Natural killer cell treated with Interleukin-12 subunit alpha and Interleukin-12 subunit beta and Interleukin-15 and Interleukin-18, amount 100 ng/mL, for 72 hours (primary cell): ENCODE data around the gene BNIP3. TPM values are rescaled to one million over a fixed set of nuclear protein-coding genes. Genes with fewer than 3 reads are reported as not detected.

Experiments used
- ATAC-seq, 2 donors: fragments of 150-1000 bp; cut with Tn5 transposase in 1 of 2; sonication (Bioruptor Pico), chemical (Tn5 transposase) in 1 of 2; 2 replicates each; pipeline ENCODE4 v1.10.0; 2021
- DNase-seq: peaks from one replicate; pipeline ENCODE4 v3.0.0; 2022; ENCODE audit warnings: low spot score
- H3K27ac Mint-ChIP-seq, 2 donors: 1 replicate in 1 of 2; 2 replicates in 1 of 2; pipeline ENCODE4 v1.8.0; 2022; ENCODE audit warnings: mixed read lengths in 2 of 2, mild to moderate bottlenecking in 1 of 2, moderate library complexity in 1 of 2
- H3K27me3 Mint-ChIP-seq, 2 donors: 1 replicate in 1 of 2; 2 replicates in 1 of 2; pipeline ENCODE4 v1.8.0; 2022; ENCODE audit warnings: mixed read lengths in 2 of 2
- H3K36me3 Mint-ChIP-seq: one replicate; pipeline ENCODE4 v1.8.0; 2022; ENCODE audit warnings: mixed read lengths
- H3K4me1 Mint-ChIP-seq, 2 donors: 1 replicate in 1 of 2; 2 replicates in 1 of 2; pipeline ENCODE4 v1.8.0; 2022; ENCODE audit warnings: low read depth in 2 of 2, mixed read lengths in 2 of 2, mild to moderate bottlenecking in 1 of 2
- H3K4me3 Mint-ChIP-seq: one replicate; pipeline ENCODE4 v1.8.0; 2022; ENCODE audit warnings: mixed read lengths
- H3K9me3 Mint-ChIP-seq: 2 replicates; pipeline ENCODE4 v1.8.0; 2022; ENCODE audit warnings: mixed read lengths
- total RNA-seq, 2 donors: library from RNA; stranded (reverse); gene quantifications; one replicate each; pipeline ENCODE4 v1.2.3, GENCODE V29; 2022

The BNIP3 gene
- total RNA-seq, 2 donors from 2014 or later = 20.5 to 82.2 TPM

DNA sequence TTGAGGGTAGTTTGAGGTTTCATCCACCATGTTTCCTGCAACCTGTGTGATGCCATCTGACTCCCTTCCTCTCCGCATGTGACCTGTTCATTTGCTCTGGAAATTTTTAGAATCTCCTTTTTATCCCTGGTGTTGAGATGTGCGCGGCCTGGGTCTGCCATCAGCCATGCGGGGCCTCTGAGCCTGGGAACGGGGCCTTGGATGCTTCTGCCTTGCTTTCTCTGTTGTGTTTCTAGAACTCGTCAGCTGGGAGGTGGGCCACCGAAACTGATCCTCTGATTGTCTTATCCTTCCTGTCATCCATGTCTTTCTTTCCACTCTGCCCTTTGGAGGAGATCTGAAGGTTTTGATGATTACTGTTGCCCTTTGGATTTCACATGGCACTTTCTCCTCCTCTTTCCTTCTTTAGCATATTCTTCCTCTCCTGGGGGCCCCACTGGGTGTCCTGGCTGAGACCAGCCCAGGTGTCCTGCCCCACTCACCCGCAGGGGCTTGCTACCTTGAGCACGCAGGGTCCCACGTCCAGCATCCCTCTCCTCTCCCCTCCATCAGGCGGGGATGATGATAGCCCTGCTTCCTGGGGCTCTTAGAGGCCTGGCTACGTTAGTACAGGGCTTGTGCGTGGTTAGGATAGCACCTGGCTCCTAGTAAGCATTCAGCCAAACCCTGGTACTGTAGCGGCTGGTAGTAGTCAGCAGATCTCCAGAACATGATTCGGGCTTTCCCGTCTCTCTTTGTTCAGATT lies 51.0 kb downstream of the BNIP3 start:
- Mint-ChIP-seq H3K4me3 (no peak overlapping the region), H3K27ac (peak overlapping the region in 1 of 2 donors; percentile 22), H3K4me1 (peaks cover 54 to 59% of the 10 kb centered on the region in 2 donors), H3K9me3 (no peaks in the 10 kb centered on the region), H3K36me3 (peaks cover 5% of the 10 kb centered on the region), H3K27me3 (no peaks in the 10 kb centered on the region)
- no peak for ATAC-seq
- DNase-seq = no peak

DNA sequence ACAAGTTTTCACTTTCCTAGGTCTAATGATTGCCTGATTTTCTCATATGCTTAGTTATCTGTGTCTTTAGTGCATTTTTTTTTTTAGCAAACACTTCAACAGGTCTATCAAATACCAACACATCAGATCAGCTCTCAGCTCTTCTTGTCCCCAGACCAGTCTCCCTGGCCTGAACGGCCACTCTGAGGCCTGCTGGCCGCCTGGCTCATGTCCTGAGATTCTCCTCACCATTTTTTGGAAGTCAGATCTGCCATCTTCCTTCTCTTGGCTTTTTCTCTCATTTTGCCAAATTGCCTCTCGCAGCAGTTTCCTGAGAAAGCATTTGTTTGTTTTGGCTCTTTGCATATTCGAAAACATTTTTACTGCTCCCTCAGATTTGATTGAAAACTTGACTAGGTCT lies 51.6 kb downstream of the BNIP3 start:
- Mint-ChIP-seq H3K9me3 (no peaks in the 10 kb centered on the region), H3K36me3 (peaks cover 8% of the 10 kb centered on the region), H3K27ac (peak overlapping the region in 1 of 2 donors; percentile 42), H3K4me3 (peak overlapping the region; percentile 53), H3K4me1 (peaks cover 59 to 63% of the 10 kb centered on the region in 2 donors), H3K27me3 (no peaks in the 10 kb centered on the region)
- ATAC-seq = no peak
- no peak for DNase-seq

DNA sequence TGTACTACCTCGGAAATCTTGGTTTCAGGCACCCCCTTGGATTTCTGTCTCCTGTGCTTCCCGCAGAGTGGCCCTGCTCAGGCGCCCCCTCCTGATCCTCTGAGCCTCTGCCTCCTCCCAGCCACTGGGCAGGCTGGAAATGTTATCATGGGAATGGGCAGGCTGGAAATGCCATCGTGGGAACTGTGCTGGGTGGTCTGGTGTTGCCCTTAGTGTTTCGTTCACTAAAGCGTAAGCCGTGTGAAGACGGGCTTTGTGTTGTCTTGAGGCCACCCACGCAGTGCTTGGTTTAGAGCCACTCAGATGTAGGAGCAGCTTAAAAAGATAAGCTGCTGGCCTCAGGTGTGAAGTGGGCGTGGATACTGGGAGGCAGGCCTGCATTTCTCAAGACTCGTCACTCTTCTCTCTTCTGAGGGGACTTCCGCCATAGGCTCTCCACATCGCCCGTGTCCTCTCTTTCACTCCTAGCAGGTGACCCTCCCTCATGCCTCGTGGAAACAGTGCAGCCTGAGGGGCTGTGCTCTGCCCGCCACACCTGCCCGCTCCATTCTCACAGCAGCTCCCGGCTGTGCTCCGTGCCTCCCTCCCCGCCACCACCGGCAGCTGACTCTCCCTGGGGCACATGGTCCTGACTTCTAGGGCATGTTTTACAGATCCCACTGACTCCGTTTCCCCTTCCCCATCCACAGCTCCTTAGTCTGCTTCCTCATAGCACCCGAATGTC lies 52.4 kb downstream of the BNIP3 start:
- H3K27ac Mint-ChIP-seq = peak overlapping the region; percentile 42 to 54
- peaks cover 12% of the 10 kb centered on the region for H3K36me3 Mint-ChIP-seq
- peaks cover 61% of the 10 kb centered on the region in 2 donors for H3K4me1 Mint-ChIP-seq
- DNase-seq = no peak
- H3K4me3 Mint-ChIP-seq = peak overlapping the region; percentile 53
- ATAC-seq = no peak
- H3K27me3 Mint-ChIP-seq = no peaks in the 10 kb centered on the region
- H3K9me3 Mint-ChIP-seq = no peaks in the 10 kb centered on the region

DNA sequence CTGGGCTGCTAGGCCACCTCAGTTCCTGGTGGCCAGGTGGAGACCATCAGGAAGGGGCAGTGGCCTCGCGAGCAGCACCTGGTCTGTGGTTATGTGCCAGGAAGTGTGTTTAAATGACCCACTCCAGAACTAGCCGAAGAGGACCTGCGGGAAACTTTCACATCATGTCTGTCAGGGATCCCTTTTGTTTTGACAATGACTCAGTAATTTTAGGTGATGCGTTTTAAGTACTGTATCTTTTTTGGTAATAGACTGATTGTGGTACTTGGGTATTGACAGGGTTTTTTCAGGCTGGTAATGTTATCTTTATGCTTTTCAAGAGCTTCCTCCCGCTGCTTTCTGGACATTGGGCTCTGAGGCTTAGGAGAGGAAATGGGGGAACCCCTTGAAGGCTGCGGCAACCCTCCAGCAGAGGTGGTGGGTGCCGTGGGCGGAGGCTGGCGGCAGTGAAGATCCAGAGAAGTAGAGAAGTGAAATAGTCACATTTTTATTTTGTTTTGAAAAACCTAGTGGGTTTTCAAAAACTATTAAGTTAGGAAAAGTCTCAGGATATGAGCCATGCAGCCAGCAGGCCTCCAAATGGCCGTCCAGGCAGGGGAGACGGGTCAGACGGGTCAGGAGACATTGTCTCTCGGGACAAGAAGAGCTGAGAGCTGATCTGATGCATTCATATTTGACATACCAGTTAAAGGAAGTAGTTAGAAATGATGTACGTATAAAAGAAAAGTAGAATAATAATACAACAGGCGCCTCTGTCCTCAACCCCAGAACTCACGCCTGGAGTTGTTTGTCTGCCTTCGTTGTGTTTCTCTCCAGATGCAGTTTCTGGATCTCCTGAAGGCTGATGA lies 53.3 kb downstream of the BNIP3 start:
- Mint-ChIP-seq H3K9me3 (no peaks in the 10 kb centered on the region), H3K27me3 (no peaks in the 10 kb centered on the region), H3K36me3 (peaks cover 12% of the 10 kb centered on the region), H3K27ac (peak overlapping the region; percentile 50 to 81), H3K4me3 (peak overlapping the region; percentile 71), H3K4me1 (peaks cover 59 to 60% of the 10 kb centered on the region in 2 donors)
- DNase-seq = peak; percentile 85
- ATAC-seq = peak; percentile 87 to 93

DNA sequence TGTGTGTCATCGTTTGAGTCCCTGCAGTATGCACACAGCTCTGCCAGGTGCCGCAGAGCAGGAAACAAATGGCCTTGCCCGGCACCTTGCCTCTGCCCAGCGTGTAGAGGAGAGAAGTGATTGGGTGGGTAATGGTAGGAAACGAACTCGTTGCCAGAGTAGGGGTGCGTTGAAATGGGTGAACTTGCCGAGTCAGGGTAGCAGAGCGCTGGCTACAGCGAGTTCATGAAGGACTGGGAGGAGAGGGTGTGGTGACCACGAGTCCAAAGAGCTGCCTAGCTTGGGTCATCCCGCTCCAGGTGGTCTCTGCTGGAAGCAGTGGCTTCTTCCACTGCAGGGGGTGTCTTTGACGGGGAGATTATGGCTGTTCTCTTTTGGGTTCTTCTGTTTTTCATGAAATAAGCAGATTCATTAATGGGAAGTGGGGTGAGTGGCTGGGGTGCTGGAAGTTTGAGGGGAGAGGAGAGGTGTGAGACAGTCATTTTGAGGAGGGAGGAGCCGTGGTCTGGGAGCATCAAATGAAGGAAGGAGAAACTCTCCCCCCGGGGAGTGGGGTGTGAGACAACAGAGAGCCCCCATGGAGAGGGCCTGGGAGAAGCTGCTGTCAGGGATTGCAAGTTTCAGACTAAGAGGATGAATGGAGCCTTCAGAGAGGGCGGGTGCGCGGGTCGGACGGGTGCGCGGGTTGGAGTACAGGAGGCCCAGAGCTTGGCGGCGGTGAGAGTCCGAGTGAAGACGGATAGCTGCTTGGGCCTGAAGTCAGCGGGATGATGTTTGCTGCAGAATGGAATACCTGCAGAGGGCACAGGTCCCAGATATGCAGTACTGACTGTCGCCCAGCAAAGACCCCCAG lies 54.8 kb downstream of the BNIP3 start:
- H3K27ac Mint-ChIP-seq = peak overlapping the region in 1 of 2 donors; percentile 72
- H3K36me3 Mint-ChIP-seq = peaks cover 12% of the 10 kb centered on the region
- H3K4me3 Mint-ChIP-seq = peak overlapping the region; percentile 10
- no peaks in the 10 kb centered on the region for H3K27me3 Mint-ChIP-seq
- ATAC-seq = no peak
- no peak for DNase-seq
- H3K9me3 Mint-ChIP-seq = no peaks in the 10 kb centered on the region
- H3K4me1 Mint-ChIP-seq = peaks cover 64 to 65% of the 10 kb centered on the region in 2 donors

DNA sequence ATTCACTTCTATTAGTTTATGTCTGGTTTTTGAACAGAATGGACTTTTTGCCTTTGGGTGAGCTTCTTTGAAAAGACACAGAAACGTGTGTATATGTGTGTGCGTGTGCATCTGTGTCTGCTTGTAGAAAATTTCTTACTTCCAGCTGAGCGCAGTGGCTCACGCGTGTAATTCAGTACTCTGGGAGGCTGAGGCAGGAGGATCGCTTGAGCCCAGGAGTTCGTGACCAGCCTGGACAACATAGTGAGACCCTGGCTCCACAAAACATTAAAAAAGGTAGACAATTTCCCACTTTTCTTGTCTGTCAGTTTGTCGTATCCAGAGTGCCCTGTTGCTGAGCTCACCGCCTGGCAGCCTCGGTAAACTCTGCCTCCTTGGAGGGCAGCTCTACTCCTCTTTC lies 55.5 kb downstream of the BNIP3 start:
- ATAC-seq = no peak
- Mint-ChIP-seq H3K9me3 (no peaks in the 10 kb centered on the region), H3K36me3 (peaks cover 12% of the 10 kb centered on the region), H3K4me1 (peaks cover 69% of the 10 kb centered on the region in 2 donors), H3K27ac (peak overlapping the region in 1 of 2 donors; percentile 72), H3K27me3 (no peaks in the 10 kb centered on the region), H3K4me3 (no peak overlapping the region)
- DNase-seq = no peak

DNA sequence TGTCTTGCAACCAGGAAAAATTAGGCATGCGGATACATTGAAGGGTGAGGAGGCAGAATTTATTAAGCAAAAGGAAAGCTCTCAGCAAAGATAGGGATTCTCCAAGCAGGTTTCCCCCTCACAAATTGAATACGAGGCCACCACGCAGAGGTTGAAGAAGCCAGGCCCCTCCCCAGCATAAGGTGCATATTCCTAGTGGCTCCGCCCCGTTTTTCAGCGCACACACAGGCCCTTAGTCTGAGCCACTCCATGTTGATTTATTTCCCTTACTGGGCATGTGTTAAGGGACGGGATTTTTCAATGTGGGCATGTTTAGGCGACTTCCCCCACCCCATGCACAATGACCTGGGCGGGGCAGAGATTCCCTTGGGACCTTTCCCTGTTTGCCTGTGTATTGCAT lies 56.0 kb downstream of the BNIP3 start:
- Mint-ChIP-seq H3K27me3 (no peaks in the 10 kb centered on the region), H3K27ac (no peak overlapping the region), H3K4me3 (no peak overlapping the region), H3K4me1 (peaks cover 69 to 70% of the 10 kb centered on the region in 2 donors), H3K36me3 (peaks cover 12% of the 10 kb centered on the region), H3K9me3 (no peaks in the 10 kb centered on the region)
- DNase-seq (no peak), ATAC-seq (no peak)

DNA sequence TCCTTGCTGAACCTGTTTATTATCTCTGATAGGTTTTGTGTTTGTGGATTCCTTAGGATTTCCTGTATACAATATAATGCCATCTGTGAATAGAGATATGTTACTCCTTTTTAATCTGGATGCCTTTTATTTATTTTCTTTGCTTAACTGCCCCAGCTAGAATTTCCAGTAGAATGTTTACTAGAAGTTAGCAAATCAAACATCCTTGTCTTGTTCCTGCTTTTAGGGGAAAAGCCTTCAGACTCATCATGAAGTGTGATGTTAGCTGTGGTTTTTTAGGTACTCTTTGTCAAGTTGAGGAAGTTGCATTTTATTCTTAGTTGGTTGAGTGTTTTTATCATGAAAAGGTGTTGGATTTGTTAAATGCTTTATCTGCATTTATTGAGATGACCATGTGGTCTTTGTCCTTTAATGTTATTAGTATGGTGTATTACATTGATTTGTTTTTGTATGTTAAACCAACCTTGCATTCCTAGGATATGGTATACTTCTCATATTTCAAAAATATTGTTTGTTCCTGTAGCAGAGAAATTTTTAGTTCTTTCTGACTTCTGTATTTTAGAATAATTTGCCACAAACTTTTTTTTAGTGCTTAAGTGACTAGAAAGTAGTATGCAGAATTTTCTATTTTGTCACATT lies 56.6 kb downstream of the BNIP3 start:
- Mint-ChIP-seq H3K4me1 (peaks cover 69 to 70% of the 10 kb centered on the region in 2 donors), H3K9me3 (no peaks in the 10 kb centered on the region), H3K36me3 (peaks cover 11% of the 10 kb centered on the region), H3K27me3 (no peaks in the 10 kb centered on the region), H3K4me3 (peak overlapping the region; percentile 45), H3K27ac (no peak overlapping the region)
- no peak for DNase-seq
- no peak for ATAC-seq

DNA sequence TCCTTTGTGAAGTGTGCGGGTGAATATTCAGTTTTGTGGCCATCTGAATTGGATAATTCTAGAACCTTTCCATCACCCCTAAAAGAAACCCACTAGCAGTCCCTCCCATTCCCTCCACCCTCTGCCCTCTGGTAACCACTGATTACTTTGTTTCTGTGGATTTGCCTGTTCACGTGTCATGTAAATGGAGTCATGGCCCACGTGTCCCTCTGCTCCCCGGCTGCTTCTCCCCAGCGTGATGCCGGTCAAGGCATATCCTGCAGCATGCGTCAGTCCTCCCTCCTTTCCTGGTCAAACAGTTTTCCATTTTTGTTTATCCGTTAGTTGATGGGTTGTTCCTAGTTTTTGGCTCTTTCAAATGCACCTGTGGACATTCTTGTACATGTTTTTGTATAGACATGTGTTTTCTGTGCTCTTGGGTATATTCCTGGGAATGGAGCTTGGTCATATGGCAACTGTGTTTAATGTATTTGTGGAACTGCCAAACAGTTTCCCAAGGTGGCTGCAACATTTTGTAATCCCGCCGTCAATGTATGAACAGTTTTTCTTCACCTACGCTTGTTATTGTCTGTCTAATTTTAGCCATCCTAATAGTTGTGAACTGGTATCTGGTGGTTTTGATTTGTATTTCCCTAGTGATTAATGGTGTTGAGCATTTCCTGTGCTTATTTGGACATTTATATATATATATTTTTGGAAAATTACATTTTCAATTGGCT lies 58.5 kb downstream of the BNIP3 start:
- no peak for ATAC-seq
- Mint-ChIP-seq H3K27ac (no peak overlapping the region), H3K27me3 (no peaks in the 10 kb centered on the region), H3K9me3 (no peaks in the 10 kb centered on the region), H3K4me1 (peaks cover 69 to 70% of the 10 kb centered on the region in 2 donors), H3K36me3 (peaks cover 7% of the 10 kb centered on the region), H3K4me3 (no peak overlapping the region)
- no peak for DNase-seq

DNA sequence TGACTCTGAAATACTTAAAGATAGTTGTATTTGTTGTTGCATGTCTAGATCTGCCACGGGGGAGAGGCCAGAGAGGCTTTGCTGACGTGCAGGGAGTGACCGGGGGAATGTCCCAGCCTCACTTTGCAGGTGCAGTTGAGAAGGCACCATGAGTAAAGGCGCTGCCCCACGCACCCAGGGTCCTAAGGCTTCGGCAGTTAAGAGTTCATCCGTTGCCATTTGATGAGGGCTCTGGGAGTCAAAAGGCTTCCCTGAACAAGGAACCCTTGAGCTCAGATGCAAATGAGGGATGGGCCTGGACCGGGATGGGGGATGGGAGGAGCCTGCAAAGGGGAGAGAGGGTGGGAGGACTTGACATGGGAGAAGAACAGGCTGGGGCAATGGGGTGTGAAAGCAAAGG lies 60.5 kb downstream of the BNIP3 start:
- no peak for ATAC-seq
- Mint-ChIP-seq H3K27me3 (no peaks in the 10 kb centered on the region), H3K27ac (peak overlapping the region in 1 of 2 donors; percentile 71), H3K9me3 (no peaks in the 10 kb centered on the region), H3K4me3 (no peak overlapping the region), H3K4me1 (peaks cover 68% of the 10 kb centered on the region in 2 donors), H3K36me3 (peaks cover 7% of the 10 kb centered on the region)
- no peak for DNase-seq

DNA sequence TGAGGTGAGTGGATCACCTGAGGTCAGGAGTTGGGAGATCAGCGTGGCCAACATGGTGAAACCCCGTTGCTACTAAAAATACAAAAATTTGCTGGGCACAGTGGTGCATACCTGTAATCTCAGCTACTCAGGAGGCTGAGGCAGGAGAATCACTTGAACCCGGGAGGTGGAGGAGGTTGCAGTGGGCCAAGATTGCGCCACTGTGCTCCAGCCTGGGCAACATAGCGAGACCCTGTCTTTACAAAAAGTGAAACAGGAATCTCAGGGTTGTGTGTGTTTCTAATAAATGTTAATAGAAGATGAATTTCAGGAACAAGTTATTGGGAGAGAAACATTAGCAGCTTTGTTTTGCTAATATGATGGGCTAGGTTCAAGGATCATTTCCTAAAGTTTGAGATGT lies 61.0 kb downstream of the BNIP3 start:
- H3K4me1 Mint-ChIP-seq = peaks cover 68 to 72% of the 10 kb centered on the region in 2 donors
- peaks cover 7% of the 10 kb centered on the region for H3K36me3 Mint-ChIP-seq
- no peaks in the 10 kb centered on the region for H3K9me3 Mint-ChIP-seq
- H3K27me3 Mint-ChIP-seq = no peaks in the 10 kb centered on the region
- ATAC-seq = no peak
- H3K4me3 Mint-ChIP-seq = no peak overlapping the region
- no peak for DNase-seq
- peak overlapping the region in 1 of 2 donors; percentile 71 for H3K27ac Mint-ChIP-seq

DNA sequence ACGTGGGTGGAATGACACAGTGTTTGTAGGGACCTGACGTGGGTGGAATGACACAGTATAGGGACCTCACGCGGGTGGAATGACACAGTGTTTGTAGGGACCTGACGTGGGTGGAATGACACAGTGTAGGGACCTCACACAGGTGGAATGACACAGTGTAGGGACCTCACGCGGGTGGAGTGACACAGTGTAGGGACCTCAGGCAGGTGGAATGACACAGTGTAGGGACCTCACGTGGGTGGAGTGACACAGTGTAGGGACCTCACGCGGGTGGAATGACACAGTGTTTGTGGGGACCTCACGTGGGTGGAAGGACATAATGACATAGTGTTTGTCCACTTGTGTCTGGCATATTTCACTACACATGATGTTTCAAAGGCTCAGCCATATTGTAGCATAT lies 61.6 kb downstream of the BNIP3 start:
- DNase-seq = no peak
- H3K27me3 Mint-ChIP-seq = no peaks in the 10 kb centered on the region
- H3K4me3 Mint-ChIP-seq = no peak overlapping the region
- peaks cover 62 to 67% of the 10 kb centered on the region in 2 donors for H3K4me1 Mint-ChIP-seq
- peaks cover 4% of the 10 kb centered on the region for H3K36me3 Mint-ChIP-seq
- H3K9me3 Mint-ChIP-seq = no peaks in the 10 kb centered on the region
- H3K27ac Mint-ChIP-seq = peak overlapping the region in 1 of 2 donors; percentile 71
- ATAC-seq = no peak
